Transverse colon (tissue), 4 donors: ENCODE data around the gene INTS6L. TPM values are rescaled to one million over a fixed set of nuclear protein-coding genes. Genes with fewer than 3 reads are reported as not detected.

Experiments
- DNase-seq: peaks from one replicate; pipeline ENCODE4 v3.0.0-alpha.2; 2019
- H3K27ac ChIP-seq, 4 donors: fragments of 200-600 bp; sonication (generic); 2 replicates each; pipeline ENCODE4 v1.5.1; 2016 to 2018; ENCODE audit warnings: inconsistent platforms in 4 of 4
- H3K27me3 ChIP-seq: fragments of 200-600 bp; sonication (generic); 2 replicates; pipeline ENCODE4 v1.5.1; 2017; ENCODE audit warnings: inconsistent platforms
- H3K36me3 ChIP-seq, 4 donors: fragments of 200-600 bp; sonication (generic); 2 replicates each; pipeline ENCODE4 v1.5.1; 2017 to 2019; ENCODE audit warnings: inconsistent platforms in 4 of 4
- H3K4me1 ChIP-seq, 4 donors: fragments of 200-600 bp; sonication (generic); 2 replicates each; pipeline ENCODE4 v1.5.1; 2017 to 2020; ENCODE audit warnings: inconsistent platforms in 4 of 4
- H3K4me3 ChIP-seq, 4 donors: fragments of 200-600 bp; sonication (generic); 1 replicate in 1 of 4; 2 replicates in 3 of 4; pipeline versions ENCODE4 v1.5.1 to v1.6.1; 2017 to 2019; ENCODE audit warnings: inconsistent platforms in 4 of 4
- H3K9me3 ChIP-seq, 2 donors: fragments of 200-600 bp; sonication (generic); 2 replicates each; pipeline ENCODE4 v1.5.1; 2017 to 2019; ENCODE audit warnings: inconsistent platforms in 2 of 2
- EP300 ChIP-seq: sonication (generic); formaldehyde crosslinking; IDR thresholded peaks from one replicate; pipeline ENCODE4 v1.6.1; 2017; ENCODE audit warnings: antibody characterized with exemption, low read depth
- POLR2A ChIP-seq: fragments of 450-650 bp; IDR thresholded peaks from one replicate; pipeline ENCODE4 v1.6.1; 2016; ENCODE audit warnings: antibody characterized with exemption, mild to moderate bottlenecking, moderate library complexity
- POLR2AphosphoS5 ChIP-seq, 3 donors: sonication (generic); formaldehyde crosslinking; IDR thresholded peaks; one replicate each; pipeline ENCODE4 v1.6.1; 2016; ENCODE audit warnings: antibody characterized with exemption in 3 of 3
- WGBS, 2 donors: methylation state at CpG; one replicate each; pipeline ENCODE4 v1.1.5; 2018; ENCODE audit warnings: low coverage in 1 of 2; 5-methylcytosine and 5-hydroxymethylcytosine counted together
- in situ Hi-C, 4 donors: fragments of 200-750 bp; cut with MboI; loops; one replicate each; pipeline versions ENCODE4 v1.15.0 to v1.15.1; 2017; ENCODE audit warnings: low sequenced_read_pairs in 3 of 4, low pct_ligation_motif_present in 1 of 4, low pct_unique_long_range_greater_than_20kb in 1 of 4
- intact Hi-C: fragments of 100-400 bp; cut with DNase I; formaldehyde crosslinking; loops from one replicate; pipeline ENCODE4 v1.15.1; 2023; ENCODE audit warnings: low total_unique reads
- total RNA-seq, 4 donors: library from RNA; depleted of rRNA; stranded (reverse); fragments of >200 nt; gene quantifications; one replicate each; pipeline ENCODE4 v1.1.0, GENCODE V29; 2016
- TF ChIP-seq, protein P1 (sequence below), 5 experiments: fragments of 200-600 bp in 3 of 5; fragments of 450-650 bp in 2 of 5; sonication (generic) in 3 of 5; IDR thresholded peaks; 1 replicate in 2 of 5; 2 replicates in 3 of 5; pipeline ENCODE4 v1.5.1; 2016 to 2017; ENCODE audit warnings: antibody characterized with exemption in 5 of 5, inconsistent platforms in 3 of 5, mild to moderate bottlenecking in 2 of 5, moderate library complexity in 1 of 5

The INTS6L gene
- total RNA-seq, 4 donors from 2014 or later, result 23.5 to 195 (median 44.4) TPM

DNA sequence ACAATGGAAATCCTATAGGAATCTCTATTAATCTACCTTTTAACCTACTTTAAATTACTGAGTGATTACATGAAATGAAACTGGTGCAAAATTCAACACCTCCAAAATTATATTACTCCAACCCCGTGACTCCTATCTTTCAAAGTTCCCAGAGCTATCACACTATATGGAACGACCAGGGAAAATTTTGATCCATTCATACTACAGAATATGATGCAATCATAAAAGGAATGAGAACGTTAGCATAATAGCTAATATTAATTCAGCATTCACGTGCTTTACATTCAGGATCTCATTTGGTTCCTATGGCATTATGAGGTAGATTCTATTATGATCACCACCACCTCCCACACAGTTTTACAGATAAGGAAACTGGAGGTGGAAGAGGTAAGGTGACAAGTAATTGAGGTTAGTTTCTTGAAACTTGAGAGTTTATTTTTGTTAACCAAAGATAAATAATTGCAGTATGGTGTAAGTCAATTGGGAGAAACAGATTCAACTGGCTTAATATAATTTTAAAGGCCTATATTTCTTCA lies 29.4 kb upstream of the INTS6L start:
- Histone ChIP-seq H3K4me3 (no peak overlapping the region), H3K4me1 (no peaks in the 10 kb centered on the region), H3K27ac (no peak overlapping the region), H3K9me3 (no peaks in the 10 kb centered on the region), H3K36me3 (no peaks in the 10 kb centered on the region), H3K27me3 (no peaks in the 10 kb centered on the region)
- in situ Hi-C loops (loop anchor here in 2 of 4 donors (25.0 kb wide), 2 partner anchors 96 to 304 kb away; no protein-coding TSS in a partner anchor), intact Hi-C loops (no loop called here)
- no peak for DNase-seq
- TF ChIP-seq, protein P1, sequence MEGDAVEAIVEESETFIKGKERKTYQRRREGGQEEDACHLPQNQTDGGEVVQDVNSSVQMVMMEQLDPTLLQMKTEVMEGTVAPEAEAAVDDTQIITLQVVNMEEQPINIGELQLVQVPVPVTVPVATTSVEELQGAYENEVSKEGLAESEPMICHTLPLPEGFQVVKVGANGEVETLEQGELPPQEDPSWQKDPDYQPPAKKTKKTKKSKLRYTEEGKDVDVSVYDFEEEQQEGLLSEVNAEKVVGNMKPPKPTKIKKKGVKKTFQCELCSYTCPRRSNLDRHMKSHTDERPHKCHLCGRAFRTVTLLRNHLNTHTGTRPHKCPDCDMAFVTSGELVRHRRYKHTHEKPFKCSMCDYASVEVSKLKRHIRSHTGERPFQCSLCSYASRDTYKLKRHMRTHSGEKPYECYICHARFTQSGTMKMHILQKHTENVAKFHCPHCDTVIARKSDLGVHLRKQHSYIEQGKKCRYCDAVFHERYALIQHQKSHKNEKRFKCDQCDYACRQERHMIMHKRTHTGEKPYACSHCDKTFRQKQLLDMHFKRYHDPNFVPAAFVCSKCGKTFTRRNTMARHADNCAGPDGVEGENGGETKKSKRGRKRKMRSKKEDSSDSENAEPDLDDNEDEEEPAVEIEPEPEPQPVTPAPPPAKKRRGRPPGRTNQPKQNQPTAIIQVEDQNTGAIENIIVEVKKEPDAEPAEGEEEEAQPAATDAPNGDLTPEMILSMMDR (IDR thresholded peaks at IDR 0.05), result no peak
- TF ChIP-seq POLR2A, result no peak
- no peak for TF ChIP-seq POLR2AphosphoS5 (IDR thresholded peaks at IDR 0.05)
- TF ChIP-seq EP300, result no peak
- 56% methylated on average over 4 of the region's 4 CpGs; no CpG with 5 or more reads in 1 of the 2 donors for WGBS, 2 donors

DNA sequence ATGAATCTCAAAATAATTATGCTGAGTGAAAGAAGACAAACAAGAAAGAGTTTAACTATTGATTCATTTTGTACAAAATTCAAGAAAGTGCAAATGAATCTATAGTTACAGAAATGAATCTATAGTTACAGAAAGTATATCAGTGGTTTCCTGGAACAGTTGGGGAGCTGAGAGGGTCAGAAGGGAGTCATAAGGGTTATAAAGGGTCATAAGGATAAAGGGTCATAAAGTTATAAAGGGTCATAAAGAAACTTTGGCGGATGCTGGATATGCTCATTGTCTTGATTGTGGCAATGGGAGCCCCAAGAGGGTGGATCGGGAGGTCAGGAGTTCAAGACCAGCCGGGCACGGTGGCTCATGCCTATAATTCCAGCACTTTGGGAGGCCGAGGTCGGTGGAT lies 26.0 kb upstream of the INTS6L start:
- TF ChIP-seq POLR2A (no peak), EP300 (no peak), POLR2AphosphoS5 (IDR thresholded peaks at IDR 0.05) (no peak)
- TF ChIP-seq, protein P1 (IDR thresholded peaks at IDR 0.05), result no peak
- Histone ChIP-seq H3K27ac (no peak overlapping the region), H3K4me1 (no peaks in the 10 kb centered on the region), H3K9me3 (no peaks in the 10 kb centered on the region), H3K36me3 (no peaks in the 10 kb centered on the region), H3K4me3 (no peak overlapping the region), H3K27me3 (no peaks in the 10 kb centered on the region)
- in situ Hi-C loops (loop anchor here in 2 of 4 donors (25.0 kb wide), 2 partner anchors 93 to 307 kb away; no protein-coding TSS in a partner anchor), intact Hi-C loops (no loop called here)
- DNase-seq, result no peak
- WGBS, 2 donors, result 63% methylated on average over 6 of the region's 6 CpGs; no CpG with 5 or more reads in 1 of the 2 donors

DNA sequence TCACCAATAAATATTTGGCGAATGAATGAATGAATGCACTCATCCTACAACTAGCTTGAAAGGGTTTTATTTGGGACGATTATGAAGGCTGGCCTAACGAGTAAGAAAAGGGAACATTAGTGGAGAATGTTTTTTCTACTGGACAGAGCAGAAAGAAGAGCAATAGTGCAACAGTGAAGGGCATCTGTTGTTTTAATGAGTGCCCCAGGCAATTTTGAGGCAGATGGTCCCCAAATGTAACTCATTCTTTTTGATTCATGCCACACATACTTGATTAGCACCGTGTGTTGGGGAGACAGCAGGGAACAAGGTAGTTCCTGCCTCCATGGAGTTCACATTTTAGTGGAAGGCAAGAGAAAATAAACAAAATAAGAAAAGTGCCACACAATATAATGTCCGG lies 22.7 kb upstream of the INTS6L start:
- WGBS, 2 donors, result 70% methylated on average over 5 of the region's 5 CpGs; no CpG with 5 or more reads in 1 of the 2 donors
- Histone ChIP-seq H3K4me1 (no peaks in the 10 kb centered on the region), H3K27me3 (no peaks in the 10 kb centered on the region), H3K9me3 (no peaks in the 10 kb centered on the region), H3K27ac (no peak overlapping the region), H3K4me3 (no peak overlapping the region), H3K36me3 (no peaks in the 10 kb centered on the region)
- DNase-seq, result no peak
- in situ Hi-C loops, result loop anchor here in 2 of 4 donors (25.0 kb wide), 2 partner anchors 90 to 310 kb away; no protein-coding TSS in a partner anchor
- TF ChIP-seq, protein P1 (IDR thresholded peaks at IDR 0.05), result no peak
- TF ChIP-seq EP300 (no peak), POLR2A (no peak), POLR2AphosphoS5 (IDR thresholded peaks at IDR 0.05) (no peak)
- intact Hi-C loops, result no loop called here

DNA sequence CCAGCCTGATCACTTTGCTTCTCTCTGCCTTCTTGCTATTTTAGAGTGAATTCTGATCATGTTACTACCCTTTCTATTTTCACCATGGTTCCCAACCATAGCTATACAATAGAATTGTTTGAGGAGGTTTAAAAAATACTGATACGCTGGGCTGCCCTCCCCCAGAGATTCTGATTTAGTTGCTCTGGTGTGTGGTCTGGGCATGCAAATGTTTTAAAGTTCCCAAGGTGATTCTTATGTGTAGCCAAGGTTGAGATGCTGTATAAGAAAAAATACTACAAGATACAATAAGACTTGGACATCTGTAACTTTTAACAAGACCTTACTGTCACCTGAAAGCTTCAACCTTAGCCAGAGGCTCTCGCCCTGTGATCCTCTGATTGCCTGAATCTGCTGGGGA lies 22.2 kb upstream of the INTS6L start:
- intact Hi-C loops (no loop called here), in situ Hi-C loops (loop anchor here in 2 of 4 donors (25.0 kb wide), 2 partner anchors 89 to 311 kb away; no protein-coding TSS in a partner anchor)
- WGBS, 2 donors, result 86% methylated on average over 2 of the region's 2 CpGs; no CpG with 5 or more reads in 1 of the 2 donors
- Histone ChIP-seq H3K4me1 (no peaks in the 10 kb centered on the region), H3K27me3 (no peaks in the 10 kb centered on the region), H3K27ac (no peak overlapping the region), H3K4me3 (no peak overlapping the region), H3K36me3 (no peaks in the 10 kb centered on the region), H3K9me3 (no peaks in the 10 kb centered on the region)
- no peak for DNase-seq
- TF ChIP-seq EP300 (no peak), POLR2AphosphoS5 (IDR thresholded peaks at IDR 0.05) (no peak), POLR2A (no peak)
- TF ChIP-seq, protein P1 (IDR thresholded peaks at IDR 0.05), result no peak
